ENCODE measurements around the gene CTNNA1. TPM values are rescaled to one million over a fixed set of nuclear protein-coding genes. Genes with fewer than 3 reads are reported as not detected.

Gene CTNNA1
- total and polyA plus RNA-seq, 2 donors (not counting 3 experiments of a cell fraction or from before 2014, with no cell fraction given) = 156 to 394 TPM

DNA sequence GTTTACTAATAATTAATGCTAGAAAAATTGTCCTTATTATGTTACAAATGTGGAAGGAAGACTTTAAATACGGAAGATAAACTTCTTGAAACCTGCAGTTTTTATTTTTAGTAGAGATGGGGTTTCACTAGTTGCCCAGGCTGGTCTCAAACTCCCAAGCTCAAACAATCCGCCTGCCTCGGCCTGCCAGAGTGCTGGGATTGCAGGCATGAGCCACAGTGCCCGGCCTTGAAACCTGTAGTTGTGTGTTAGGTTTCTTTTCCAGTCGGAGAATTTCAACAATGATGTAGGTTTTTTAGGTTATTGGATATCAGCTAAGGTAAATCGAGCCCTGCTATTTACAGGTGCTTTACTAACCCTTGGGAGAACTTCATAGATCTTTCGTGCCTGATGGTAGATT lies 30.8 kb downstream of the CTNNA1 start:
- Histone ChIP-seq H2AFZ (ENCODE audit: low read depth, low read length) (no peak overlapping the region), H3K4me1 (ENCODE audit: control insufficient read depth, extremely low read depth, insufficient read depth, low read length) (no peaks in the 10 kb centered on the region), H3K4me2 (ENCODE audit: insufficient read depth, low read length) (no peak overlapping the region), H3K27me3 (ENCODE audit: control insufficient read depth in 2 of 2, insufficient read depth in 2 of 2, low read length in 2 of 2) (no peaks in the 10 kb centered on the region), H3K27ac (ENCODE audit: insufficient read depth, low read depth, low read length) (no peak overlapping the region), H3K4me3 (replicated peaks in 1 of 3; ENCODE audit: insufficient read depth in 1 of 3, low read depth in 1 of 3, low read length in 3 of 3) (no peak overlapping the region), H3K79me2 (ENCODE audit: control insufficient read depth, insufficient read depth, low read length) (peaks cover 88% of the 10 kb centered on the region), H3K9me3 (replicated peaks; ENCODE audit: control insufficient read depth, insufficient read depth, low read length) (no peaks in the 10 kb centered on the region), H3K9me1 (replicated peaks; ENCODE audit: control insufficient read depth, extremely low read depth, insufficient read depth, low read length) (no peaks in the 10 kb centered on the region), H3K36me3 (ENCODE audit: control insufficient read depth in 2 of 2, extremely low read depth in 1 of 2, insufficient read depth in 2 of 2, low read length in 2 of 2) (peaks cover 7 to 15% of the 10 kb centered on the region in 2 experiments), H3K9ac (replicated peaks; ENCODE audit: extremely low read depth, insufficient read depth, low read length) (no peak overlapping the region), H4K20me1 (replicated peaks; ENCODE audit: control insufficient read depth, extremely low read depth, insufficient read depth, low read length) (peaks cover 24% of the 10 kb centered on the region)
- TF ChIP-seq, protein P1, sequence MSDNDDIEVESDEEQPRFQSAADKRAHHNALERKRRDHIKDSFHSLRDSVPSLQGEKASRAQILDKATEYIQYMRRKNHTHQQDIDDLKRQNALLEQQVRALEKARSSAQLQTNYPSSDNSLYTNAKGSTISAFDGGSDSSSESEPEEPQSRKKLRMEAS (IDR thresholded peaks at IDR 0.05; ENCODE audit: insufficient read depth, insufficient read length) = no peak
- TF ChIP-seq EZH2 (IDR thresholded peaks at IDR 0.05; ENCODE audit: borderline replicate concordance, low read depth, low read length, severe bottlenecking) (no peak), POLR2AphosphoS5 (IDR thresholded peaks at IDR 0.05; ENCODE audit: insufficient read depth, low read depth, low read length) (no peak), FOS (IDR thresholded peaks at IDR 0.05; ENCODE audit: borderline replicate concordance, insufficient read depth, low read length) (no peak), POLR2A (IDR thresholded peaks at IDR 0.05; ENCODE audit: low read depth, low read length) (no peak), GATA2 (IDR thresholded peaks at IDR 0.05; ENCODE audit: insufficient read depth, insufficient read length, low read depth, low read length) (no peak), MYC (IDR thresholded peaks at IDR 0.05; ENCODE audit: low read depth, low read length) (no peak), JUN (IDR thresholded peaks at IDR 0.05; ENCODE audit: borderline replicate concordance, insufficient read depth, insufficient read length, low read depth) (no peak)
- TF ChIP-seq, protein P2, sequence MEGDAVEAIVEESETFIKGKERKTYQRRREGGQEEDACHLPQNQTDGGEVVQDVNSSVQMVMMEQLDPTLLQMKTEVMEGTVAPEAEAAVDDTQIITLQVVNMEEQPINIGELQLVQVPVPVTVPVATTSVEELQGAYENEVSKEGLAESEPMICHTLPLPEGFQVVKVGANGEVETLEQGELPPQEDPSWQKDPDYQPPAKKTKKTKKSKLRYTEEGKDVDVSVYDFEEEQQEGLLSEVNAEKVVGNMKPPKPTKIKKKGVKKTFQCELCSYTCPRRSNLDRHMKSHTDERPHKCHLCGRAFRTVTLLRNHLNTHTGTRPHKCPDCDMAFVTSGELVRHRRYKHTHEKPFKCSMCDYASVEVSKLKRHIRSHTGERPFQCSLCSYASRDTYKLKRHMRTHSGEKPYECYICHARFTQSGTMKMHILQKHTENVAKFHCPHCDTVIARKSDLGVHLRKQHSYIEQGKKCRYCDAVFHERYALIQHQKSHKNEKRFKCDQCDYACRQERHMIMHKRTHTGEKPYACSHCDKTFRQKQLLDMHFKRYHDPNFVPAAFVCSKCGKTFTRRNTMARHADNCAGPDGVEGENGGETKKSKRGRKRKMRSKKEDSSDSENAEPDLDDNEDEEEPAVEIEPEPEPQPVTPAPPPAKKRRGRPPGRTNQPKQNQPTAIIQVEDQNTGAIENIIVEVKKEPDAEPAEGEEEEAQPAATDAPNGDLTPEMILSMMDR (IDR thresholded peaks at IDR 0.05; ENCODE audit: extremely low read depth in 1 of 2, insufficient read depth in 1 of 2, low read depth in 1 of 2, low read length in 2 of 2) = no peak
- no TSS peak for BruUV-seq (replicated peaks)
- dilution Hi-C loops (cut with MboI; ENCODE audit: extremely low pct_ligation_motif_present, low sequenced_read_pairs) = no loop called here
- no peak for FAIRE-seq
- ChIA-PET POLR2A (no interaction called here), CTCF (no interaction called here)
- intact Hi-C loops (cut with micrococcal nuclease) = no loop called here
- DNase-seq (ENCODE audit: low read depth, low spot score) = no peak

Measured in endothelial cell of umbilical vein (primary cell).